Esophagus muscularis mucosa (tissue), 4 donors: ENCODE data around the gene CACHD1. TPM values are rescaled to one million over a fixed set of nuclear protein-coding genes. Genes with fewer than 3 reads are reported as not detected.
A peak's percentile ranks its signal among the peaks of the same experiment; 100 is the strongest.

ENCODE experiments used
- DNase-seq: peaks from one replicate; pipeline ENCODE4 v3.0.0-alpha.2; 2017; ENCODE audit errors: extremely low spot score
- H3K27ac ChIP-seq, 4 donors: fragments of 200-600 bp; sonication (generic); replicated peaks in 1 of 4; 1 replicate in 3 of 4; 2 replicates in 1 of 4; pipeline ENCODE4 v1.5.1; 2016 to 2019; ENCODE audit warnings: mild to moderate bottlenecking in 1 of 4
- H3K27me3 ChIP-seq, 4 donors: fragments of 200-600 bp; sonication (generic); one replicate each; pipeline versions ENCODE4 v1.5.1 to v1.6.0; 2016 to 2019
- H3K36me3 ChIP-seq, 4 donors: fragments of 200-600 bp; sonication (generic); one replicate each; pipeline ENCODE4 v1.5.1; 2016 to 2019
- H3K4me1 ChIP-seq, 4 donors: fragments of 200-600 bp; sonication (generic); one replicate each; pipeline ENCODE4 v1.5.1; 2016 to 2019
- H3K4me3 ChIP-seq, 4 donors: fragments of 200-600 bp; sonication (generic); 1 replicate in 2 of 4; 2 replicates in 2 of 4; pipeline ENCODE4 v1.5.1; 2016 to 2019; ENCODE audit warnings: mild to moderate bottlenecking in 4 of 4, moderate library complexity in 1 of 4
- H3K9me3 ChIP-seq, 4 donors: fragments of 200-600 bp; sonication (generic); 1 replicate in 3 of 4; 2 replicates in 1 of 4; pipeline ENCODE4 v1.5.1; 2016 to 2019
- EP300 ChIP-seq: sonication (generic); formaldehyde crosslinking; IDR thresholded peaks from one replicate; pipeline ENCODE4 v1.6.1; 2017; ENCODE audit warnings: antibody characterized with exemption
- POLR2A ChIP-seq: fragments of 450-650 bp; IDR thresholded peaks from one replicate; pipeline ENCODE4 v1.6.1; 2017; ENCODE audit warnings: antibody characterized with exemption, moderate library complexity, mild to moderate bottlenecking, low read depth
- POLR2AphosphoS5 ChIP-seq, 2 donors: sonication (generic); formaldehyde crosslinking; IDR thresholded peaks; one replicate each; pipeline ENCODE4 v1.6.1; 2017; ENCODE audit warnings: antibody characterized with exemption in 2 of 2
- WGBS: methylation state at CpG from one replicate; pipeline ENCODE4 v1.1.5; 2018; 5-methylcytosine and 5-hydroxymethylcytosine counted together
- intact Hi-C: fragments of 100-400 bp; cut with DNase I; formaldehyde crosslinking; loops from one replicate; pipeline ENCODE4 v1.15.1; 2023
- total RNA-seq, 4 donors: library from RNA; depleted of rRNA; stranded (reverse); fragments of >200 nt; gene quantifications; one replicate each; pipeline versions ENCODE4 v1.1.0 to v1.2.1, GENCODE V29; 2016
- TF ChIP-seq, protein P1 (sequence below), 3 experiments: fragments of 200-600 bp in 2 of 3; fragments of 450-650 bp in 1 of 3; sonication (generic) in 2 of 3; IDR thresholded peaks; one replicate each; pipeline ENCODE4 v1.5.1; 2017 to 2019; ENCODE audit warnings: antibody characterized with exemption in 3 of 3, mild to moderate bottlenecking in 2 of 3, moderate library complexity in 1 of 3

The CACHD1 gene
- total RNA-seq, 4 donors from 2014 or later, result 6.6 to 10.7 (median 10.1) TPM

DNA sequence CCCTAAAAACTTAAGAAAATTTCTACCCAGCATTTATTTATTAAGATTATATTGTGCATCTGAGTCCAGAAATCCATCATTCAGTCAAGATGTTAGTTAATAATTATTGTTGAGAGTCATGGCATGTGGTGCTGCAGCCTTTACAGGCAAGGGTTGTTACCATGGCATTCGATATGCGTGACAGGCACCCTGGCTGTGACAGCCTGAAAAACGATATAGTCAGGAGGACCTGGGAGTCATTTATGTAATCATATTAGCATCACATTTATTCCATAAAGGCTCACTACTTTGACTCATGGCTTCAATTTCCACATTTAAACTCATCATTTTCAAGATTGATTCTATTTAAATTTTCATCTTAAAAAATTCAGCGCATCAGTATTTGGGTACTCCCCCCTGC, 68.0 kb downstream of the CACHD1 start:
- WGBS, result 80% methylated on average over 4 of the region's 4 CpGs
- no peaks in the 10 kb centered on the region for H3K9me3 ChIP-seq
- no peaks in the 10 kb centered on the region for H3K27me3 ChIP-seq
- H3K4me3 ChIP-seq, result no peak overlapping the region
- TF ChIP-seq EP300 (no peak), POLR2AphosphoS5 (IDR thresholded peaks at IDR 0.05) (no peak), POLR2A (no peak)
- TF ChIP-seq, protein P1, sequence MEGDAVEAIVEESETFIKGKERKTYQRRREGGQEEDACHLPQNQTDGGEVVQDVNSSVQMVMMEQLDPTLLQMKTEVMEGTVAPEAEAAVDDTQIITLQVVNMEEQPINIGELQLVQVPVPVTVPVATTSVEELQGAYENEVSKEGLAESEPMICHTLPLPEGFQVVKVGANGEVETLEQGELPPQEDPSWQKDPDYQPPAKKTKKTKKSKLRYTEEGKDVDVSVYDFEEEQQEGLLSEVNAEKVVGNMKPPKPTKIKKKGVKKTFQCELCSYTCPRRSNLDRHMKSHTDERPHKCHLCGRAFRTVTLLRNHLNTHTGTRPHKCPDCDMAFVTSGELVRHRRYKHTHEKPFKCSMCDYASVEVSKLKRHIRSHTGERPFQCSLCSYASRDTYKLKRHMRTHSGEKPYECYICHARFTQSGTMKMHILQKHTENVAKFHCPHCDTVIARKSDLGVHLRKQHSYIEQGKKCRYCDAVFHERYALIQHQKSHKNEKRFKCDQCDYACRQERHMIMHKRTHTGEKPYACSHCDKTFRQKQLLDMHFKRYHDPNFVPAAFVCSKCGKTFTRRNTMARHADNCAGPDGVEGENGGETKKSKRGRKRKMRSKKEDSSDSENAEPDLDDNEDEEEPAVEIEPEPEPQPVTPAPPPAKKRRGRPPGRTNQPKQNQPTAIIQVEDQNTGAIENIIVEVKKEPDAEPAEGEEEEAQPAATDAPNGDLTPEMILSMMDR (IDR thresholded peaks at IDR 0.05), result no peak
- no peaks in the 10 kb centered on the region for H3K36me3 ChIP-seq
- peaks cover 19 to 52% (median 44%) of the 10 kb centered on the region in 4 donors for H3K4me1 ChIP-seq
- intact Hi-C loops, result no loop called here
- no peak for DNase-seq
- H3K27ac ChIP-seq, result no peak overlapping the region

DNA sequence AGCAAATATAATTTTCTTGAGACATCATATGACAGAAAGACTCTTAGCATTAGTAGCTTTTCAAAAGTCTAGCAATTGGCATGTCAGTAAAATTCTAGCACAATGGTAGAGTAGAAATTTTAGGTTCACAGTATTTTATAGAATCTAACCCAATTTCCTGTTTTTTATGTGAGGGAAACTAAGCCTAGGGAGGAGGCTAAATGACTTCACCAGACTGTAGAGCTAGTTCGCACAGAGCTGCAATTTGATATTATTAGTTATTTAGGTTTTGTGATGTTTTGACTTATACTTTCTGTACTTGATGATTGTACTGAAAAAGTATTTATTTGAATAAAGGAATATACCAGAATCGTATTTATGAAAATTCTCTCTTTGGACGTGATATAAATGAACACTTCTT, 68.5 kb downstream of the CACHD1 start:
- WGBS, result 79% methylated on average over 3 of the region's 3 CpGs
- no peaks in the 10 kb centered on the region for H3K9me3 ChIP-seq
- intact Hi-C loops, result no loop called here
- DNase-seq, result no peak
- H3K27me3 ChIP-seq, result no peaks in the 10 kb centered on the region
- peaks cover 19 to 52% (median 44%) of the 10 kb centered on the region in 4 donors for H3K4me1 ChIP-seq
- no peak overlapping the region for H3K27ac ChIP-seq
- no peaks in the 10 kb centered on the region for H3K36me3 ChIP-seq
- TF ChIP-seq POLR2A (no peak), POLR2AphosphoS5 (IDR thresholded peaks at IDR 0.05) (no peak), EP300 (no peak)
- TF ChIP-seq, protein P1 (IDR thresholded peaks at IDR 0.05), result no peak
- no peak overlapping the region for H3K4me3 ChIP-seq

DNA sequence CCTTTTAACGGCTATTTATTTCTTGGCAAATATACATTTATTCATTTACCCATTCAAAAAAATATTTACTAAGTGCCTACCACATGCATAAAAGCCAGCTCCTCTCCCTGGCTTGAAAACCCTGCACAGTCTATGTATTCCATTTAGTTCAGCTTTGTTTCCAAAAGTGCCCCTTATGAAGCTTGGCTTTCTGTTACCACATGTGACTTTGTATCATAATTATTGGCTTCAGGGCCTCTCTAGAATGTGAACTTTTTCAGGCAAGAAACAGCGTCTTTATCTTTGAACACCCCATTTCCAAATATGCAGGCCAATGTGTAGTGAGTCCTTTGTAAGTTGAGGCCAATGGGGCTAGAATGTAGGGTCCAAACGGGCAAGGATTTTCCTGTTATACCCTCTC, 69.4 kb downstream of the CACHD1 start:
- peak overlapping the region; percentile 24 to 51 (median 33) for H3K27ac ChIP-seq
- no peak for DNase-seq
- no peaks in the 10 kb centered on the region for H3K27me3 ChIP-seq
- no peak overlapping the region for H3K4me3 ChIP-seq
- H3K9me3 ChIP-seq, result no peaks in the 10 kb centered on the region
- no peak for TF ChIP-seq POLR2AphosphoS5 (IDR thresholded peaks at IDR 0.05)
- no peak for TF ChIP-seq POLR2A
- TF ChIP-seq, protein P1 (IDR thresholded peaks at IDR 0.05), result no peak
- TF ChIP-seq EP300, result no peak
- no peaks in the 10 kb centered on the region for H3K36me3 ChIP-seq
- intact Hi-C loops, result no loop called here
- WGBS, result 28% methylated on average over 3 of the region's 3 CpGs
- H3K4me1 ChIP-seq, result peaks cover 19 to 55% (median 45%) of the 10 kb centered on the region in 4 donors

DNA sequence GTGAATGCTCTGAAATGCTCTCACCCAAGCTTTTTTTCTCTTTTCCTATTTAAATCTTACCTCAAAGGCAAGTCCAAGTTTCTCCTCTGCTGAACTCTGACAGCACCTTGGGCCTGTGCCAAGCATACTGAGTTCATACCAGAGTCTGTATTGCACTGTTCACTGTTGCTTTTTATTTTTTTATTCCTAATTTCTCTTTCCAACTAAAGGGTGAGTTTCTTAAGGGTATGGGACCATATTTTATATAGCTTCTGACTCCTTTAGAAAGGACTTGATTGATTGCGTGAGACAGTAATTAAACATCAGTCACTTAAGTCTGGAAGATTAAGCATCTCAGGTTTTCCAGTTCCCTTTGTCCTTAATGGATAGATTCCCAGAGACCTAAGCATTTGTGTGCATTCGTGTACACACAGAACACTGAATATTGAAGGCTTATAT, 69.9 kb downstream of the CACHD1 start:
- intact Hi-C loops, result loop anchor here (10.0 kb wide), 1 partner anchor 65 kb away; the partner anchor contains the start of gene CACHD1
- H3K4me1 ChIP-seq, result peaks cover 19 to 59% (median 47%) of the 10 kb centered on the region in 4 donors
- WGBS, result 47% methylated on average over 2 of the region's 2 CpGs
- H3K27me3 ChIP-seq, result no peaks in the 10 kb centered on the region
- no peaks in the 10 kb centered on the region for H3K9me3 ChIP-seq
- no peak for DNase-seq
- H3K36me3 ChIP-seq, result no peaks in the 10 kb centered on the region
- H3K27ac ChIP-seq, result peak overlapping the region; percentile 24 to 51 (median 33)
- peak overlapping the region; percentile 2 to 43 (median 18) for H3K4me3 ChIP-seq
- no peak for TF ChIP-seq POLR2AphosphoS5 (IDR thresholded peaks at IDR 0.05)
- TF ChIP-seq EP300, result no peak
- TF ChIP-seq POLR2A, result no peak
- TF ChIP-seq, protein P1 (IDR thresholded peaks at IDR 0.05), result no peak

DNA sequence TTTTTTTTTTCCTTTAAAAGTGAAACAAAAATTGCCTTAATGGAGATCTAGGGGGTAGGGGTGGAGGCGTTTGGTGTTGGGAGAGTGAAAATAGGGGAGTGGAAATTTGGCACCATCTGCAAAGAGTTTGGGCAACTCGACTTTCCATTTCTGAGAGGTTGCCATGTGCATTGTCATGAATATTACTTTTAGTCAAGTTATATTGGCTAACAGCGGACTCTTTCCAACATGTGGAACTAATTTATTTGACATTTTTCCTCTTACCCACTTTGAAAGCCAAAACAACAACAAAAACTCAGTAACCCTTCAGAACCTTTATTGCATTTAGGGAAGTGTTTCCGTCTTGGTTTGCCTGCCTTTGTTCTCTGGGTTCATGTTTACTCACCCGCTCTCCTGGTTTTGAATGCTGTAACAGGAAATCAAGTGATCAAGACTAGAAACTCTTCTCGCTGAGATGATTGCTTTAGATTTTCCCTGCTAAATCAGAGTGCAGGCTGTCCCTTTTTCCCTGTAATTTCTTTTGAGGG, 70.4 kb downstream of the CACHD1 start:
- 32% methylated on average over 6 of the region's 6 CpGs for WGBS
- intact Hi-C loops, result loop anchor here (10.0 kb wide), 1 partner anchor 66 kb away; the partner anchor contains the start of gene CACHD1
- H3K4me1 ChIP-seq, result peaks cover 19 to 61% (median 50%) of the 10 kb centered on the region in 4 donors
- no peaks in the 10 kb centered on the region for H3K36me3 ChIP-seq
- H3K9me3 ChIP-seq, result no peaks in the 10 kb centered on the region
- H3K27ac ChIP-seq, result peak overlapping the region; percentile 24 to 51 (median 33)
- peak overlapping the region; percentile 2 to 43 (median 18) for H3K4me3 ChIP-seq
- DNase-seq, result no peak
- TF ChIP-seq, protein P1 (IDR thresholded peaks at IDR 0.05), result no peak
- no peak for TF ChIP-seq EP300
- no peak for TF ChIP-seq POLR2A
- TF ChIP-seq POLR2AphosphoS5 (IDR thresholded peaks at IDR 0.05), result no peak
- H3K27me3 ChIP-seq, result no peaks in the 10 kb centered on the region
